Common myeloid progenitor, CD34-positive (primary cell): ENCODE measurements around the gene NAPSA.

Experiments
- CTCF ChIA-PET: fragments of 350-600 bp; sonication (Branson Sonifier 250); formaldehyde crosslinking; loops from one replicate; lab custom pipeline; 2021; ENCODE audit warnings: antibody characterized with exemption; lab: Charles Lee
- POLR2A ChIA-PET: fragments of 350-600 bp; sonication (Branson Sonifier 250); formaldehyde crosslinking; loops from one replicate; lab custom pipeline; 2021; ENCODE audit warnings: antibody characterized with exemption; lab: Charles Lee
- DNase-seq, 3 donors: peaks; one replicate each; pipeline versions ENCODE4 v3.0.0 to v3.0.0-alpha.2; 2013
- H3K27ac ChIP-seq, 2 experiments: 1 replicate in 1 of 2; 2 replicates in 1 of 2; pipeline ENCODE4 v1.7.0; 2013; ENCODE audit warnings: inconsistent platforms in 2 of 2, low read length in 2 of 2, mild to moderate bottlenecking in 2 of 2, low read depth in 1 of 2, moderate library complexity in 1 of 2; ENCODE audit not compliant: severe bottlenecking in 2 of 2, insufficient read depth in 1 of 2, poor library complexity in 1 of 2
- H3K27me3 ChIP-seq, 5 experiments: replicated peaks in 2 of 5; 1 replicate in 3 of 5; 2 replicates in 2 of 5; pipeline versions ENCODE4 v1.6.1 to v1.7.0; 2013; ENCODE audit warnings: low read length in 4 of 5, mild to moderate bottlenecking in 2 of 5, moderate library complexity in 2 of 5, inconsistent platforms in 1 of 5; ENCODE audit not compliant: insufficient read depth in 5 of 5, control insufficient read depth in 4 of 5
- H3K36me3 ChIP-seq, 4 experiments: 1 replicate in 2 of 4; 2 replicates in 2 of 4; pipeline versions ENCODE4 v1.6.1 to v1.7.0; 2013; ENCODE audit warnings: low read length in 3 of 4, control low read depth in 1 of 4, mild to moderate bottlenecking in 1 of 4; ENCODE audit not compliant: control insufficient read depth in 4 of 4, insufficient read depth in 4 of 4
- H3K4me1 ChIP-seq, 4 experiments: 1 replicate in 3 of 4; 2 replicates in 1 of 4; pipeline versions ENCODE4 v1.6.1 to v1.7.1; 2013; ENCODE audit warnings: low read length in 3 of 4, mild to moderate bottlenecking in 3 of 4, control low read depth in 1 of 4, inconsistent platforms in 1 of 4, moderate library complexity in 1 of 4; ENCODE audit not compliant: control insufficient read depth in 4 of 4, insufficient read depth in 4 of 4; ENCODE audit errors: control extremely low read depth in 1 of 4
- H3K4me3 ChIP-seq, 7 experiments: 1 replicate in 4 of 7; 2 replicates in 3 of 7; pipeline versions ENCODE4 v1.5.1 to v1.7.0; 2013; ENCODE audit warnings: mild to moderate bottlenecking in 7 of 7, low read length in 6 of 7, moderate library complexity in 6 of 7, inconsistent platforms in 2 of 7, low read depth in 2 of 7, control low read depth in 1 of 7; ENCODE audit not compliant: insufficient read depth in 4 of 7, control insufficient read depth in 1 of 7; ENCODE audit errors: extremely low read depth in 1 of 7
- H3K9me3 ChIP-seq, 5 experiments: 1 replicate in 4 of 5; 2 replicates in 1 of 5; pipeline versions ENCODE4 v1.6.1 to v1.7.1; 2013; ENCODE audit warnings: low read length in 4 of 5, mild to moderate bottlenecking in 2 of 5, inconsistent platforms in 1 of 5, low read depth in 1 of 5, moderate library complexity in 1 of 5; ENCODE audit not compliant: control insufficient read depth in 4 of 5, insufficient read depth in 2 of 5; ENCODE audit errors: control extremely low read depth in 1 of 5
- WGBS: methylation state at CpG from one replicate; pipeline ENCODE4 v1.1.5; 2013; ENCODE audit not compliant: insufficient coverage; 5-methylcytosine and 5-hydroxymethylcytosine counted together

NAPSA gene

DNA sequence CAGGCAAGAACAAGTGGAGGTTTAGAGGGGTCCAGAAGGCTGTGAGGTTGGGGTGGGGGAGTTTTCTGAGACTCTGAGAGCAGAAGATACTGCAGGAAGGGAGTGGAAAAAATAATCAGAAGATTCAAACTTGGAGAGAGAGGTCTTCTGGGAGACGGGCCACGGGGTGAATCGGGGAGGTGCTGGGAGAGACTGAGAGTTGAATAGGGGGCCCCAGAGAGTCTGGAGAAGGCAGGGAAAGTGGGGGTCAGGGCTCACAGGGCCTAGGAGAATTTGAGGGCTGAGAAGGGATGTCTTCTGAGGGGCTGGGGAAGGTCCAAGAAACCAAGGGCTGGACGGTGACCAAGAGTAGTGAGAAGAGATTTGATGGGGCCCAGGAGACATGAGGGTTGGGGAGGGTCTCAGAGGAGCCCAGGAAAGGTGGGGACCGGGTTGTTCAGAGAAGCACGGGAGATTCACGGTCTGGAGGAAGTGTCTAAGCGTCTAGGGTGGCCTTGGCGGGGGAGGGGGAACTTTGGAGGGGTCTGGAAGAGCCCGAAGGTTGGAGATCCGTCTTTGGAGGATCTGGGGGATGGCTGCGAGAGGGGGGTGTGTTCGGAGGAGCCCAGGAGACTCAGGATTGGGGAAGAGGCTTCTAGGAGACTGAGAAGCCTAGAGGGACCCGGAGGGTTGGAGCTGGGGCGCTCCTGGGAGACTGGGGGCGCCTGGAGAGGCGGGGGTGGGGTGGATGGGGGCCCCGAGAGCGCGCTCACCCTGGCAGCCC, 37.8 kb downstream of the NAPSA start:
- Histone ChIP-seq H3K36me3 (no peaks in the 10 kb centered on the region), H3K4me1 (peaks cover 2 to 39% (median 21%) of the 10 kb centered on the region in 4 experiments), H3K27me3 (peaks cover 0 to 76% (median 33%) of the 10 kb centered on the region in 5 experiments), H3K27ac (no peak overlapping the region), H3K4me3 (no peak overlapping the region), H3K9me3 (peaks cover 0 to 13% (median 7%) of the 10 kb centered on the region in 5 experiments)
- 20% methylated on average over 13 of the region's 20 CpGs for WGBS
- DNase-seq = no peak
- ChIA-PET POLR2A (no interaction called here), CTCF (no interaction called here)

DNA sequence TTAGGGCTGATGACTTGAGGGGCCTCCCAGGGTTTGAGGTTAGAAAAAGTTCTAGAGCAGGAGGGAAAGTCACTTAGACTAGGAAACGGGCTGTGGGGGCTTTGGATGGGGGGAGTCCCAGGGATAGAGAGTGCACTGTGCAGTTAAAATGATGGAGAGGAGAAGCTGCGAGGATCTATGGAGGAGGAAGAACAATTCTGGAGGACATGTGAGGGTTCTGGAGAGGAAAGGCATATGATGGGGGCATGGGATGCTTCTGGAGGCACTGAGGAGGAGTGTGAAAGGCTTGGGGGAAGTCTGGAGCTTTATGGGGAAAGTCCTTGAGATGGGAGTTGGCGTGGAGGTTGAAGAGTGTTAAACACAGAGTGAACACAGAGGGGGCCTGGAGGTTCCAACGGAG, 38.4 kb downstream of the NAPSA start:
- CTCF ChIA-PET = no interaction called here
- Histone ChIP-seq H3K36me3 (no peaks in the 10 kb centered on the region), H3K27ac (no peak overlapping the region), H3K9me3 (peaks cover 0 to 13% (median 7%) of the 10 kb centered on the region in 5 experiments), H3K4me3 (no peak overlapping the region), H3K27me3 (peaks cover 0 to 70% (median 28%) of the 10 kb centered on the region in 5 experiments), H3K4me1 (peaks cover 2 to 34% (median 18%) of the 10 kb centered on the region in 4 experiments)
- POLR2A ChIA-PET = no interaction called here
- WGBS = 58% methylated on average over 2 of the region's 4 CpGs
- DNase-seq = no peak

DNA sequence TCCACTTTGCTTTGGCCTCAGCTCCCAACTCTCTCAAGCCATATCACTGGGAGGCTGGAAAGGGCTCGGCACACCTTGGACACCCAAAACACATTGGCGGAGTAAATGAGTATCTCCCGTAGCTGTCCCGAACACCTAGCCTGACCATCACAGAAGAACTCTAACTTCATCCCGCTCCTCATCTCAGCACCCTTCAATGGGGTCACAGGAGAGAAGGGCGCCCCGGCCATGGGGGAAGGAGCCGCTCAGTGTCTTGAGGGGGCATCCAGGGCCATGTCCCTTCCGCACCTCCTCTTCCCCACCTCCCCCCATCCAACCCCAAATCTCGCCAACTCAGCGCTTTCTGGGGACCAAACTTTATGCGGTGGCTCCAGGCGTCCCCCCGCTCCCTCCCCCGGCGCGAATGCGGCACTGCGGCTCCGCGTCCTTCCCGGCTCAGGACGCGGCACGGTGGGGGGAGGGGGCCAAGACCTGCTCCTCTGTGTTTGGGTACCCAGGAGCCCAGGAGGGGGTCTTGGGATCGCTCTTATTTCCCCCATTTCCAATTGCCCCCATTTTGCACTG, 39.3 kb downstream of the NAPSA start:
- Histone ChIP-seq H3K4me1 (peaks cover 0 to 29% (median 14%) of the 10 kb centered on the region in 4 experiments), H3K27me3 (peaks cover 0 to 67% (median 27%) of the 10 kb centered on the region in 5 experiments), H3K27ac (no peak overlapping the region), H3K36me3 (no peaks in the 10 kb centered on the region), H3K4me3 (peak overlapping the region in 1 of 7 experiments; percentile 28), H3K9me3 (peaks cover 0 to 13% (median 7%) of the 10 kb centered on the region in 5 experiments)
- CTCF ChIA-PET = interaction anchor here (0.9 kb wide), 1 partner anchor 10 kb away, joined by 3 read pairs; no protein-coding TSS in a partner anchor
- POLR2A ChIA-PET = interaction anchor here (0.7 kb wide), 1 partner anchor 1814 kb away, joined by 4 read pairs; no protein-coding TSS in a partner anchor
- DNase-seq = no peak
- WGBS = 2% methylated on average over 14 of the region's 26 CpGs

DNA sequence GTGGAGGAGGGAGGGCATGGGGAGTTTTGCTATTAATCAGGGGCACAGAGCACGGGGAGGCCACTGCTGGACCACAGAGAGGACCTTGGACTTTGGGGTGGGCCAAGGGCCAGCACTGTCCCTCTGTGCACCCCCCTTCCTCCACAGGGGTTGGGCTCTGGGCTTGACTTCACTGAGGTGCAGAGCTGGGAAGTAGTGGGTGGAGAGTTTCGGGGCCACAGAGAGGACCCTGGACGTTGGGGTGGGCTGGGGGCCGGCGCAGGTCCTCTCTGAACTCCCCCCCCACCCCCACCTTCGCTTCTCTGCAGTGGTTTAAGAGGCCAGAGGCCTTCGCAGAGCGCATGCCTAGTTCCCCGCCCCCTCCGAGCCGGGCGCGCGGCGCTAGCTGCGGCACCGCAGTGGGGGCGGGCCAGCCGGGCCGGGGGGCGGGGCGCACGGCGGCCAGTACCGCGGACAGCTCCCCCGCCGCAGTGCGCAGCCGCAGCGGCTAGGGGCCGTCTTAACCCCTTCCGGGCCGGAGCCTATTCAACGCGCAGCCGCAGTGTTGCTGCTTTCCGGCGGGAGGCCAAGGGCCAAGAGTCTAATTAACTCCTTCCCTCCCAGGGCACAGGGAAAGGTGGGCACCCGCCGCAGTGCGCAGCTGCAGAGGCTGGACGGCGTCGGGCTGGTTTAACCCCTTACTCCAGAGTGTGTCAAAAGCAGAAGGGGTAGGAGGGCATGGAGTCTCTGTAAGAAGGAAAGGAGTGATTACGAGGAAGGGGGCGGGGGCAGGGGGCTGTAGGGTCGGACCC, 39.9 kb downstream of the NAPSA start:
- POLR2A ChIA-PET = interaction anchor here (0.5 to 0.7 kb wide), 4 partner anchors 79 to 1815 kb away, joined by 3 to 7 read pairs (median 4); no protein-coding TSS in a partner anchor

DNA sequence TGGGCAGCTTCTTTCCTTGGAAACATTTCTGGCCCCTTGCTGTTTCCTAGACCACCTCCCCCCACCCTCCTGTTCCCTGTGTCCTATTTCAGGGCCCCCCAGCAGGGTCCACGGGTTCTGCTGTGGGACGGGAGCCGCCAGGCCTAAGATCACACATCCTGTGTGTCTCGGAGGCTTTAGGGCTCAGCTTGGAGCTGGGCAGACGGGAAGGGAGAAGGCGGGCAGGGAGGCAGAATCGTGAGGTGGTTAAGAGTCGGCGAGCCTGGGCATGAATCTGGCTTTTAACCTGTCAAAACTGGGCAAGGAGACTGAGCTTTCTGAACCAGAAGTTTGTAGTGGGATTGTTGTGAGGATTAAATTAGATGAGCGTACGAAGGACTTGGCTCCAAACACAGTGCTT, 41.1 kb downstream of the NAPSA start:
- ChIA-PET CTCF (no interaction called here), POLR2A (no interaction called here)
- no peak for DNase-seq

More for the DNA sequence above, 39.9 kb downstream of the NAPSA start:
- CTCF ChIA-PET = interaction anchor here (0.6 to 0.9 kb wide), 2 partner anchors 10 to 339 kb away, joined by 3 read pairs; no protein-coding TSS in a partner anchor
- Histone ChIP-seq H3K27me3 (peaks cover 0 to 68% (median 27%) of the 10 kb centered on the region in 5 experiments), H3K4me1 (peaks cover 0 to 25% (median 11%) of the 10 kb centered on the region in 4 experiments), H3K4me3 (peak overlapping the region in 1 of 7 experiments; percentile 28), H3K36me3 (no peaks in the 10 kb centered on the region), H3K9me3 (peaks cover 0 to 13% (median 7%) of the 10 kb centered on the region in 5 experiments), H3K27ac (no peak overlapping the region)
- under 1% methylated on average over 30 of the region's 48 CpGs for whole genome bisulfite sequencing
- DNase-seq = peak; percentile 54 to 78 (median 74)

DNA sequence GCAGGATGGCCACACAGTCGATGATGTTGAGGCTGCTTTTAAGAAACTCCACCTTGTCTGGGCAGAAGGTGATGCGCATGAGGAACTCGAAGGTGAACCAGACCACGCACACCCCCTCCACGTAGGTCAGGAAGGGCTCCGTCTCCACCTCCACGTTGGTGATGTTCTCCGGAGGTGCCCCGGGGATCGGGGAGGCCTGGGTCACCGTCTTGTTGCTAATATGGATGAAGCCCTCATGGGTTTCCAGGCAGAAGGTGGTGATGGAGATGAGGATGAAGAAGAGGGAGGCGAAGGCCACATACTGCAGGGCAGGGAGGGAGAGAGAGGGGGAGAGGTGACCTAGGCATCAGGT, 41.7 kb downstream of the NAPSA start:
- peaks cover 0 to 63% (median 25%) of the 10 kb centered on the region in 5 experiments for H3K27me3 ChIP-seq
- POLR2A ChIA-PET = no interaction called here

More for the DNA sequence above, 41.1 kb downstream of the NAPSA start:
- WGBS = 87% methylated on average over 9 of the region's 11 CpGs
- peaks cover 0 to 59% (median 21%) of the 10 kb centered on the region in 5 experiments for H3K27me3 ChIP-seq
- H3K4me3 ChIP-seq = no peak overlapping the region
- H3K36me3 ChIP-seq = no peaks in the 10 kb centered on the region
- peaks cover 0 to 14% (median 5%) of the 10 kb centered on the region in 4 experiments for H3K4me1 ChIP-seq
- H3K9me3 ChIP-seq = peaks cover 0 to 7% (median under 1%) of the 10 kb centered on the region in 5 experiments
- no peak overlapping the region for H3K27ac ChIP-seq

More for the DNA sequence above, 41.7 kb downstream of the NAPSA start:
- 92% methylated on average over 10 of the region's 12 CpGs for WGBS
- CTCF ChIA-PET = no interaction called here
- H3K36me3 ChIP-seq = no peaks in the 10 kb centered on the region
- H3K9me3 ChIP-seq = peaks cover 0 to 6% (median 0%) of the 10 kb centered on the region in 5 experiments
- H3K27ac ChIP-seq = no peak overlapping the region
- H3K4me3 ChIP-seq = no peak overlapping the region
- no peak for DNase-seq
- peaks cover 0 to 12% (median 4%) of the 10 kb centered on the region in 4 experiments for H3K4me1 ChIP-seq
